GM18519 (cell line): ENCODE data around the gene GLOD5.

Experiments
- ATAC-seq: cut with Tn5 transposase; IDR thresholded peaks from one replicate; pipeline ENCODE4 v1.9.1; 2021; ENCODE audit warnings: mild to moderate bottlenecking, moderate library complexity; ENCODE audit not compliant: unreplicated experiment, low FRiP score

The GLOD5 gene

GRCh38 chrX:48761674-48762471 lies at the start of gene GLOD5:
GLOD5 (plus strand) TSS chrX:48761747; CDS start chrX:48761791, 44 bp downstream.
- ATAC-seq, result no peak

- no peak for ATAC-seq
Measured at GRCh38 chrX:48711929-48712505, 49.5 kb upstream of the GLOD5 start.

GRCh38 chrX:48713847-48714246 lies 47.7 kb upstream of the GLOD5 start:
- no peak for ATAC-seq

- ATAC-seq, result no peak
Measured at GRCh38 chrX:48714573-48714972, 47.0 kb upstream of the GLOD5 start.

- ATAC-seq, result no peak
Measured at GRCh38 chrX:48715072-48715471, 46.5 kb upstream of the GLOD5 start.

- ATAC-seq, result no peak
Measured at GRCh38 chrX:48715876-48716502, 45.6 kb upstream of the GLOD5 start.

GRCh38 chrX:48719958-48720357 lies 41.6 kb upstream of the GLOD5 start:
- ATAC-seq, result no peak

GRCh38 chrX:48720577-48721250 lies 40.8 kb upstream of the GLOD5 start:
- ATAC-seq, result no peak

GRCh38 chrX:48721916-48722315 lies 39.6 kb upstream of the GLOD5 start:
- ATAC-seq, result no peak

- ATAC-seq, result no peak
Measured at GRCh38 chrX:48726596-48726995, 35.0 kb upstream of the GLOD5 start.

- ATAC-seq, result no peak
Measured at GRCh38 chrX:48728653-48729052, 32.9 kb upstream of the GLOD5 start.

- no peak for ATAC-seq
Measured at GRCh38 chrX:48736303-48736702, 25.2 kb upstream of the GLOD5 start.

GRCh38 chrX:48736878-48737212 lies 24.7 kb upstream of the GLOD5 start:
- no peak for ATAC-seq

- peak; percentile 93 for ATAC-seq
Measured at GRCh38 chrX:48737213-48737938, 24.2 kb upstream of the GLOD5 start.

- no peak for ATAC-seq
Measured at GRCh38 chrX:48737940-48738339, 23.6 kb upstream of the GLOD5 start.

- ATAC-seq, result no peak
Measured at GRCh38 chrX:48741834-48742233, 19.7 kb upstream of the GLOD5 start.

- ATAC-seq, result no peak
Measured at GRCh38 chrX:48745222-48745621, 16.3 kb upstream of the GLOD5 start.

GRCh38 chrX:48747415-48748016 lies 14.0 kb upstream of the GLOD5 start:
- no peak for ATAC-seq

GRCh38 chrX:48749182-48749581 lies 12.4 kb upstream of the GLOD5 start:
- no peak for ATAC-seq

GRCh38 chrX:48751343-48751742 lies 10.2 kb upstream of the GLOD5 start:
- no peak for ATAC-seq
